ENCODE measurements around the gene SIRT2. TPM values are rescaled to one million over a fixed set of nuclear protein-coding genes. Genes with fewer than 3 reads are reported as not detected.
A peak's percentile ranks its signal among the peaks of the same experiment; 100 is the strongest.

SIRT2 gene
- total RNA-seq, 2 donors from 2014 or later = 33.2 to 39.6 TPM

- DNase-seq (peak in 2 of 4 donors; percentile 24 to 43), ATAC-seq (no peak)
- peaks cover 24 to 67% of the 10 kb centered on the region in 2 donors for H3K36me3 ChIP-seq (replicated peaks in 1 of 2; ENCODE audit: insufficient read depth in 1 of 2, low read depth in 2 of 2)
- 65 to 71% methylated on average over 23 to 26 of the region's 28 CpGs for WGBS, 2 donors
- peak overlapping the region; percentile 33 to 60 (median 51) for H3K27ac ChIP-seq
- intact Hi-C loops (cut with DNase I) = no loop called here
- TF ChIP-seq CTCF (IDR thresholded peaks at IDR 0.05) (no peak), POLR2A (IDR thresholded peaks at IDR 0.05) (no peak)
- peaks cover 83% of the 10 kb centered on the region for H3K4me1 ChIP-seq
- H3K27me3 ChIP-seq = no peaks in the 10 kb centered on the region
- H3K9me3 ChIP-seq = no peaks in the 10 kb centered on the region
- no peak overlapping the region for H3K4me3 ChIP-seq
Measured at GRCh38 chr19:38839816-38840582, 59.4 kb downstream of the SIRT2 start.

DNA sequence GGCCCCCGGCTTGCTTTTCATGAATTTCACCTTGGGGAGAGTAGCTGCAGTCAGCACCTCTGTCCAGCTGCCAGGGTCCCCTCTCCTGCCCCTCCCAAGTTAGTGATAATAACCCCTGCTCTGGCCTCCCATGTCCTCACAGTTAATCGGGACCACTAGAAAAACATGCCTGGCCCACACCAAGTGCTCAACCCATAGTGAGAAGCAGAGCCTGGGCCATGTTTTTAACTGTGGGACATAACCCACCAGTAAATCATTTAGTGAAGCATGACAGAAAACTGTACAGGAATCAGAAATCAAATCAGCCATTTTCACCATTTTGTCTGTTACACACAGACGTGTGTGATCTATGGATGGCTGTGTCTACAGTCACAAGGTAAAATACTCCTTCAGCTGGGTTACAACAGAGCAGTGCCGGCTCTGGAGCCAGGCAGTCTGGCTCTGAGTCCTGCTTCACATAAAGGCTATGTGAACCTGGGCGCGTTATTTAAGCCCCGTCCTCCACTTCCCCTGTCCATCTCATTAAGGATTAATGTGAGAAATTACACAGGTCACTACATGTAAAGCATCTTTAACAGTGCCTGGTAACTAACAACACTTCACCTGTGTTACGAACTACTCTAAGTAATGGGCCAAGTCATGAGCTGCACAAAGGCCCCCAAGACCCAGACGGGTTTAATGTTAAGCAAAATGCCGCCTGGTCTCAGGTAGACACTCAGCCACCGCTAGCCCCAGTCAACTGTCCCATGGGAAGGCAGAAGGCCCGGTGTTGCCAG is 60.2 kb downstream of the SIRT2 start:
- H3K9me3 ChIP-seq = no peaks in the 10 kb centered on the region
- WGBS, 2 donors = 79% methylated on average over 12 of the region's 12 CpGs
- DNase-seq = no peak
- no peaks in the 10 kb centered on the region for H3K27me3 ChIP-seq
- TF ChIP-seq POLR2A (IDR thresholded peaks at IDR 0.05) (no peak), CTCF (IDR thresholded peaks at IDR 0.05) (no peak)
- peaks cover 24 to 60% of the 10 kb centered on the region in 2 donors for H3K36me3 ChIP-seq (replicated peaks in 1 of 2; ENCODE audit: insufficient read depth in 1 of 2, low read depth in 2 of 2)
- peak overlapping the region; percentile 20 to 65 (median 40) for H3K27ac ChIP-seq
- intact Hi-C loops (cut with DNase I) = no loop called here
- ATAC-seq = no peak
- H3K4me3 ChIP-seq = no peak overlapping the region
- peaks cover 78% of the 10 kb centered on the region for H3K4me1 ChIP-seq

DNA sequence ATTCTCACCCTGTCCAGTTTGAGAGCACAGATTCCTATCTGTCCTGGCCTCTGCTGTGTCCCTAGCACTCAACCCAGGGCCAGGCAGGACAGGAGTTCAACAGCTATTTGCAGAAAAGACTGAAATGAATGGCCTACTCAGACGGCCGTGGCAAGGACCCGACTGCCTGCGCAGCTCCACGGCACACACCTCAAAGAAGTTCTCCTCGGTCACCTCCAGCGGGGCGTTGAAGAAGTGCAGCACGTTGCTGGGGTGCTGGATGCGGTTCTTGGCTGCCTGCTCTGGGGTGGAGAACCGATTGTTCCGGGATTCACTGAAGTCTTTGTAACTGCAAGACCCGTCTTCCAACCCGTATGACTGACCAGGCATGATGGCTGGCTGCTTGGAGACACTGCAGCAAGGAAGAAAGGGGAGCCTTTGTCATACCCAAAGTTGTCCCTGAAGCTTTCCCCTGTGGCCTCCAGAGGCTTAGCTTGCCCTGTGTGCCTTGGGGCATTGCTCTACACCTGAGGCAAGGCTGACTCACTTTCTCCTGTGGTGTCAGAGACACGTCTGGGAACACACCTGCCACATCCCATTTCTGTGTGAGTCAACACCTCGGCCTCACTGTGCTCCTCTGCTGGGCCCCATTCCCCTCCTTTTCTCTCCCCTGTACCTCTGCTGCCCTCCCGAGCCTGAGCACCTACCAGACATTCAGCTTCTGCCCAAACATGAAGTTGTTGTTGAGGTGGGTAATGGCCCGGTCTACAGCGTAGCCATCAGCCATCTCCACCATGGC is 61.0 kb downstream of the SIRT2 start:
- DNase-seq (peak in 3 of 4 donors; percentile 53 to 79 (median 53)), ATAC-seq (peak; percentile 19)
- intact Hi-C loops (cut with DNase I) = no loop called here
- no peaks in the 10 kb centered on the region for H3K27me3 ChIP-seq
- H3K9me3 ChIP-seq = no peaks in the 10 kb centered on the region
- 52 to 58% methylated on average over 5 to 19 of the region's 19 CpGs for WGBS, 2 donors
- H3K36me3 ChIP-seq (replicated peaks in 1 of 2; ENCODE audit: insufficient read depth in 1 of 2, low read depth in 2 of 2) = peaks cover 22 to 52% of the 10 kb centered on the region in 2 donors
- no peak overlapping the region for H3K4me3 ChIP-seq
- TF ChIP-seq CTCF (IDR thresholded peaks at IDR 0.05) (peak in 1 of 7 experiments; percentile 31), POLR2A (IDR thresholded peaks at IDR 0.05) (no peak)
- H3K27ac ChIP-seq = peak overlapping the region; percentile 20 to 65 (median 40)
- peaks cover 78% of the 10 kb centered on the region for H3K4me1 ChIP-seq

DNA sequence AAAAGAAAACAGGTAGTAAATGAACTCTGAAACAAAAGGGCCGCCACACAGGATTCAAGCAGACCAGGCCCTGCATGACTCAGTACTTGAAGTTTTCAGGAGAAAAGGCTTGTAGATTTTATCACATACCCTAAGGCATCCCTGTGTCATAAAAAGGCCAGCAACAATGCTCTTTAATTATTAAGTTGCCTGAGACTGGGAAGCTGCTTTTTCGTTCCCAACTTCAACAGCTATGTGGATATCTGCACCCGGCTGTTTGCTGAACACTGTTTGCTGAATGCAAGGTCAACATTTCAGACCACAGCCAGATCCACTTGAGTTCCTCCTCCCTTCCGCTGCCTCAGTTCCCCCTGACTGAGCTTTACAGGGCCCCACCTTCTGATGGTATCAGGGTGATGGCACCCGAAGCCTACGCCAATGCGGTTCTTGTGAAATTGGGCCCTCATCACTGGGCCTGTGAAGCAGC is 61.7 kb downstream of the SIRT2 start:
- peak overlapping the region; percentile 23 to 65 (median 40) for H3K27ac ChIP-seq
- H3K4me3 ChIP-seq = no peak overlapping the region
- intact Hi-C loops (cut with DNase I) = no loop called here
- TF ChIP-seq POLR2A (IDR thresholded peaks at IDR 0.05) = no peak
- TF ChIP-seq CTCF (IDR thresholded peaks at IDR 0.05) = no peak
- peaks cover 15 to 45% of the 10 kb centered on the region in 2 donors for H3K36me3 ChIP-seq (replicated peaks in 1 of 2; ENCODE audit: insufficient read depth in 1 of 2, low read depth in 2 of 2)
- peak in 2 of 4 donors; percentile 39 to 46 for DNase-seq
- no peaks in the 10 kb centered on the region for H3K27me3 ChIP-seq
- no peaks in the 10 kb centered on the region for H3K9me3 ChIP-seq
- peaks cover 77% of the 10 kb centered on the region for H3K4me1 ChIP-seq
- ATAC-seq = no peak
- 51 to 71% methylated on average over 7 of the region's 7 CpGs for WGBS, 2 donors

Data from body of pancreas (tissue), 4 donors.